CD1c-positive myeloid dendritic cell (primary cell): Measurements from ENCODE around the gene GAB2.
"Not testable (repeated sequence)": the region's sequence is repeated elsewhere in the genome, so short reads cannot be mapped to it uniquely, and the experiment has no call there.

Experiments
- DNase-seq: peaks from one replicate; pipeline ENCODE4 v3.0.0-alpha.2; 2016; ENCODE audit errors: extremely low spot score

The GAB2 gene

DNA sequence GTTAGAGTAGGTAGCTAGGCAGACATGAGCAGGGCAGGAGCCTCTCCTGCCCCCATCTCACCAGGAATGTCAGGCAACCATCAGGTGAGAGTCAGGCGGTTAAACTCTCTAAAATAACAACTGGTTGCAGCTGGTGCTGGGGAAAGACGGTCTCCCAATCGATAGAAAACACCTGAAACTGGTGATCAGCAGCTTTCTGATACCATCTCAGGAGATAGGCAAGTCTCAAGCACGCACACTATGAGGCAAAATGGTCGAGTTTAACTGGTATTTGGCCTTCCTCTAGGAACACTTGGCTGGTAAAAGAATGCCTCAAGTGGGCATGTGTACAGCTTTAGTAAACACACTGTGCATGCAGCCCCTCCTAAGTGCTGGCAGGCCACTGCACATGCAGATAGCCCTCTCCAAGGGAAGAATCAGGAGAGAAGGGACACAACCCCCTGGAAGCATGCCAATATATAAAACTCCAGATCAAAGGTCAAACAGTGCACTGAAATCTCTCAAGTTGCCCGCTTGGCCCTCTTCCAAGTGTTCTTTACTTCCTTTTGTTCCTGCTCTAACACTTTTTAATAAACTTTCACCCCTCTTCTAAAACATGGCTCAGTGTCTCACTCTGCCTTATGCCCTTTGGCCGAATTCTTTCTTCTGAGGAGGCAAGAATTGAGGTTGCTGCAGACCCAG is 140.2 kb downstream of the GAB2 start:
- peak; percentile 32 for DNase-seq

DNA sequence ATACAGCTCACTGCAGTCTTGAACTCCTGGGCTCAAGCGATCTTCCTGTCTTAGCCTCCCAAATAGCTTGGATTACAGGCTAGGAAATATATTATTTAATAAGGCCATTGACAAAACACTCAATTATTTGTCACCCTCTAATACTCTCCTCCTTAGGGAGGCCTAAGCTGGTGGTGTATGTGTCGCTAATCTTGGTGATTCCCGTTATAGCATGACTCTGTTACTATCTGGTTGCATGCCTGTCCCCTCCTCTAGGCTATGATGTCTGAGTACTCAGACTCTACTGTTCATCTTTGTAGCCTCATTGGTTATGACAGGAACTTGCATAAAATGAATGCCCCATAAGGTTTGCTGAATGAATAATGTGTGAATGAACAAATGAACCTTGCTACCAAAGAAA is 141.3 kb downstream of the GAB2 start:
- DNase-seq, result no peak

DNA sequence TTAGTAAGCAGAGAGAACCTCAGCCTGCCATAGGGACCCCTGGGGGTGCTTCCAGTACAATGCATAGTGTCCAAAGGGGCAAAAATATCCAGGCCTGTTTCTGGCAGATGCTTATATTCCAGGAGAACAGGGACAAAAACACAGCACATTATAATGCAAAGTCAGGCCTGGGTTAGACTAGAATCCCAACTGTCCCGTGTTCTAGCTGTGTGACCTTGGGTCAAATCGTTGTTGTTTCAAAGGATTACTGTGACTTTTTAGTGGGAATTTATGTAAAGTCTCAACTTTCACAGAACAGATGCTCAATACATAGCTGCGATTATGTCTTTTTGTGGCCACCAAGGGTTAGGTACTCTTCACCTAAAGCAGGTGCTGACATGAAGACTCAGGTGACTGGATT is 142.9 kb downstream of the GAB2 start:
- DNase-seq, result no peak

DNA sequence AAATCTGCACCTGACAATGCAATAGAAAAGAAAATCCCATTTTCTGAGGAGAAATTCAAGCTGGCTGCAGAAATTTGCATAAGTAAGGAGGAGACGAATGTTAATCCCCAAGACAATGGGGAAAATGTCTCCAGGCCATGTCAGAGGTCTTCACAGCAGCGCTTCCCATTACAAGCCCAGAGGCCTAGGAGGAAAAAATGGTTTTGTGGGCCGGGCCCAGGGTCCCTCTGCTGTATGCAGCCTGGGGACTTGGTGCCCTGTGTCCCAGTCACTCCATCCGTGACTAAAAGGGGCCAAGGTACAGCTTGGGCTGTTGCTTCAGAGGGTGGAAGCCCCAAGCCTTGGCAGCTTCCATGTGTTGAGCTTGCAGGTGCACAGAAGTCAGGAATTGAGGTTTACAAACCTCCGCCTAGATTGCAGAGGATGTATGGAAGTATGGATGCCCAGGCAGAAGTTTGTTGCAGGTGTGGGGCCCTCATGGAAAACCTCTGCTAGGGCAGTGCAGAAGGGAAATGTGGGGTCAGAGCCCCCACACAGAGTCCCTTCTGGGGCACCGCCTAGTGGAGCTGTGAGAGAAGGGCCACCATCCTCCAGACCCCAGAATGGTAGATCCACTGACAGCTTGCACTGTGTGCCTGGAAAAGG is 144.9 kb downstream of the GAB2 start:
- not testable (repeated sequence) for DNase-seq

DNA sequence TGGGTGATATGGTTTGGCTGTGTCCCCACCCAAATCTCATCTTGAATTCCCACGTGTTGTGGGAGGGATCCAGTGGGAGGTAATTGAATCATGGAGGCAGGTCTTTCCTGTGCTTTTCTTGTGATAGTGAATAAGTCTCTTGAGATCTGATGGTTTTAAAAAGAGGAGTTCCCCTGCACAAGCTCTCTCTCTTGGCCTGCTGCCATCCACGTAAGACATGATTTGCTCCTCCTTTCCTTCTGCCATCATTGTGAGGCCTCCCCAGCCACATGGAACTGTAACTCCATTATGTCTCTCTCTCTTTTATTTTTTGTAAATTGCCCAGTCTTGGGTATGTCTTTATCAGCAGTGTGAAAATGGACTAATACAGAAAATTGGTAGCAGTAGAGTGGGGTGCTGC is 145.8 kb downstream of the GAB2 start:
- not testable (repeated sequence) for DNase-seq

DNA sequence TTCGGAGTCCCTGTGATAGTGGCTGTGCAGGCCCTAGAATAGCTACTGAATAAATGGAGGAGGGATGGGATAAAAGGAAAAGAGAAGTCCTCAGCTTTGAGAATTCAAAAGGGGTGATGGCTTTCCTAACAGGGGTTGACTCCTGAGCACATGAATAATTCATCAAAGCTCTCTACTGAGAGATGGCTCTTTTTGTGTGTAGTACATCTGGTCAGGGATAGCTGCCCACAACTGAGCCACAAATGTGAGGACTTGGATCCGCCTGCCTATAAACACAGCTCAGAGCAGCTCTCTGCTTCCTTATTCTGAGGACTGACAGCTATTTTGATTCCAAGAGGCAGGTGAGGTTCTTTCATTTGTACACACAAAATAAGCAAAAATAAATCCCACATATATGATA is 146.6 kb downstream of the GAB2 start:
- no peak for DNase-seq

DNA sequence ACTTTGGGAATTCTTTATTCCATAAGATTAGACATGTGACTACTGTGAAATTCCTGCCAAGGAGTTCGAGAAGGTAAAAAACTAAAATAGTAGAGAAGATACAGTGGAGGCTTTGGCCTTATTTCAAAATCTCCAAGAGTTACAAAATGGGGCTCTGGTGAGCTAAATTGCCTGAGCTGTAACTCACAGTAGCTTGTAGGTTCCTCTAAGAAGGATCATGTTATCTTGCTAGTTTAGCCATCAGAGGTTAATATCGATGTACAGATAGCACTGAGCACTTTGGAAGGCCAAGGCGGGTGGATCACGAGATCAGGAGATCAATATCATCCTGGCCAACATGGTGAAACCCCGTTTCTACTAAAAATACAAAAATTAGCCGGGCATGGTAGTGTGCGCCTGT is 147.8 kb downstream of the GAB2 start:
- DNase-seq, result no peak

DNA sequence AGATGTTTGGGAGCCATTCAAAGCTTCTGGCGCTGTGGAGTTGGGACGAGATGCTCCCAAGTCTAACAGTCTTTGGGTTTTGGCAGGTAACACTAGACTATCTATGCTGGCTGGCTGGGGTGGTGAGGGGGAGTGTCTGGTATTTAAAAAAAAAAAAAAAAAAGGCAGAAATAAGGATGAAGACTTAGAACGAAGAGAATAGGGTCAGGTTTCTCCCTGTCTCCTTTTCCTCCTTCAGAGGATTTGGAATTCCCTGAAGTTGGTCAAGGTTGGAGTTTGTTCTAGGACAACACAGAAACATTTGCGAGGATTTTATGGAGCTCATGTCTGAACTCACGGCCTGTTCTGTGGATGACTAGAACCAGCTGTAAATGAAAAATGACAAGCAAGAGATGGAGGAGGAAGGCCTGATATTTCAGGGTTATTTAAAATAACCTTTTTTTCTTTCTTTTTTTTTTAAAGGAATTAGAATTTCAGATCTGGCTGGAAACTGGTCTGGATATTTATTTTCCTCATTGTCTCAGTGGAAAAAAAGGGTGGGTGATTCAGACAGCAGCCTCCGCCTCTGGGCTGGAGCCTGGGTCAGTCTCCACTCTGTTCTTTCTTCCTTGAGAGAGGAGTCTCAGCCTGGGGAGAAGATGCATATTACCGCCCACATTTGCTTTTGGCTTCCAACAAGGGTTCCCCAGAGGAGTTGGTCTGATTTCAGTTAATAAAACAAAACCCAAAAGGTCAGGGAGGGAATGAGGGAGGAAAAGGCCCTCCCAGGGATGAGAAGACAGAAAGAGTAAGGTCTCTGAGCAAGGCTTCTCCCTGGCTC is 148.8 kb downstream of the GAB2 start:
- no peak for DNase-seq

- DNase-seq, result no peak
Observed at GRCh38 chr11:78266451-78266850, 151.2 kb downstream of the GAB2 start.

GRCh38 chr11:78265326-78265725 is 152.3 kb downstream of the GAB2 start:
- DNase-seq, result no peak

- no peak for DNase-seq
Observed at GRCh38 chr11:78262691-78263090, 154.9 kb downstream of the GAB2 start.

DNA sequence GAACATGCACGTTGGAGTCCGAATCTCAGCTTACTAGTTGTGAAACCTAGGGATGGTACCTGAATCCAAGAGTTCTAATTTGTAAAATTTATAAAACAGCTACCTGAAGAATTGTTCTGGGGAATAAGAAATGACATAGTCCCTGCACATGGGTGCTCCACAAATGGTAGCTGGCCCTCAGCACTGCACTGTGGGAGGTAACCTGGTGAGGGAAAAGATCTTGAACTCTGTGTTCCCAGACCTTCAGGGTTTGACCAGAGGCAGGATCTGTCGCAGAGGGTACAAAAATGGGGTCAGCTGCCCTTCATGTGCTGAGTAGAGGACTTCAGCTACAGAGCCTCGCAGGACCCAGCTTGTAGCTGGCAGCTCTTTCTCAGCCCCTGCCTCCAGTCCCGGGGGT is 155.4 kb downstream of the GAB2 start:
- no peak for DNase-seq

DNA sequence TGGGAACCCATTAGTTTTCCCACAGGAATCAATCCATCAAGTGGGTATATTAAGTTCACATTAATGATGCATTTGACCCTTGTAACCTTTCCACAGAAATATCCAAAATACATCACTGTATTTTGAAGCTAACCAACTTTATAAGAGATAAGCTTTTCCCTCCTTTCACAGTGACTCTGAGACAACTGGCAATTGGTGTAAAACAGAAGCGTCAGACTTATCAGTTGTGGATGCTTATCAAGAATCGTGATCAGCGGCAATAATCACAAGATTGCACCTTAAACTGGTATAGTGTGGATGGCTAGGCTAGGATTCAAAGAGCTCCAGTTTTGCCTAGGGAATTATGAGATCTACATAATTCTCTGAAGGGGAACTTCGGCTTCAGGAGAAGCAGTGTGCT is 155.8 kb downstream of the GAB2 start:
- DNase-seq, result no peak

- no peak for DNase-seq
Observed at GRCh38 chr11:78261367-78261766, 156.3 kb downstream of the GAB2 start.

GRCh38 chr11:78259777-78260487 is 157.7 kb downstream of the GAB2 start:
- DNase-seq, result no peak

GRCh38 chr11:78257654-78258053 is 160.0 kb downstream of the GAB2 start:
- no peak for DNase-seq

DNA sequence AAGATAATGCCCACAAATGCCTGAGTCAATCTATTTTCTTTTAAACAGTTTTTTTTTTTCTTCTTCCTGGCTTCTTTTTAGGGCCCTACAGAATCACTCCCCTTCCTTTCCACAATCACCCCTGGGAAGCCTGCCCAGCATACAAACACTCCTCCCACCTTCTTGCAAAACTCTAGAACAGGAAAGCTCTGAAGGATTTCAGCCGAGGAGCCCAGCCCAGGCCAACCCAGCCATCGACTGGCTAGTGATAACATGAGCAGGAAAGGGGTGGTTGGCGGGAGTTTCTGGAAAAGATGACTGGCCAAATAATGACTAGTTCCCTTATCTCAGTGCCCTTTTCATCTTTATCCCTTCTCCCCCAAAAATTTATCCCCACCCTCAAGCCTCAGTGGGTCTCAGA is 160.7 kb downstream of the GAB2 start:
- no peak for DNase-seq

DNA sequence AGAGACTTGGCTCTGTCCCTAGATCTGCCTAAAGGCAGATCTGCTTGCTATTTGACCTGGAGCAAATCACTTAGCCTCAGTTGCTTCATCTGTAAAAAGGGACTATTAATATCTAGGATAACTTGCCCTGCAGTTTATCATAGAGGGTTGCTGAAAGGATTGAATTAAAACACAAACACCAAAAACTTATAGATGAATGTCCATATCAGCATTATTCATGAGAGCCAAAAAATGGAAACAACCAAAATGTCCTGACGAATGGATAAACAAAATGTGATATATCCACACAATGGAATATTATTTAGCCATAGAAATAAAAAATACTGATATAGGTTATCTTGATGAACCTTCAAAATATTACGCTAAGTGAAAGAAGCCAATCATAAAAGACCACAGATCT is 161.7 kb downstream of the GAB2 start:
- no peak for DNase-seq

DNA sequence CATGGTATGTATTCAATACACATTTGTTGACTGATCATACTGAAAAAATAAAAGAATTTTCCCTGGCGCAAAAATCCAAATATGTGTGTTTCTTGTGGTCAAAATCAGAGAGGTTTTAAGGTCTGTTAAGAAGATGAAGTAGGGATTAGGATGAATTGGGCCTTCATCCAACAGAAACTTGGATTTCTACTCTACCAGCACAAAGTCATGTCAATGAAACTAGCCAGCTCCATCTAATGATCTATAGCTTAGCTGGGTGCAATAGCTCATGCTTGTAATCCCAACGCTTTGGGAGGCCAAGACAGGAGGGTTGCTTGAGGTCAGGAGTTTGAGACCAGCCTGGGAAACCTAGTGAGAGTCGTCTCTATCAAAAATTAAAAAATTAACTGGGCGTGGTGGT is 163.4 kb downstream of the GAB2 start:
- DNase-seq, result no peak

DNA sequence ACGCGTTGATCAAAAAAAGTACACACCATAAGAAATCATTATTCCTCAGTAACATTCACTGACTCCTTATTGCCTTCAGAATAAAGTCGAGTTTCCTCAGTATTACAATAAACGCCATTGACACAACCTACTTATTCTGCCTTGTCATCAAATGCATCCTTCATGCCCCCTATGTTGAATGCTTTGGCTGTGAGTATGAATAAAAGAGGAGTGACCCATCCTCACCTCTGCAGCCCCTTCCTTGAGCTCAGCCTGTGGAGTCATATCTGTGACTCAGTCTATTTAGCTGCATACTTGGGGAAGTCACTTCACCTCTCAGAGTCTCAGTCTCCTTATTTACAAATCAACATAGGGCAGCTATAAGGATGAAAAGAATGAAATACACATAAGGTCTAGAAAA is 163.8 kb downstream of the GAB2 start:
- DNase-seq, result no peak

DNA sequence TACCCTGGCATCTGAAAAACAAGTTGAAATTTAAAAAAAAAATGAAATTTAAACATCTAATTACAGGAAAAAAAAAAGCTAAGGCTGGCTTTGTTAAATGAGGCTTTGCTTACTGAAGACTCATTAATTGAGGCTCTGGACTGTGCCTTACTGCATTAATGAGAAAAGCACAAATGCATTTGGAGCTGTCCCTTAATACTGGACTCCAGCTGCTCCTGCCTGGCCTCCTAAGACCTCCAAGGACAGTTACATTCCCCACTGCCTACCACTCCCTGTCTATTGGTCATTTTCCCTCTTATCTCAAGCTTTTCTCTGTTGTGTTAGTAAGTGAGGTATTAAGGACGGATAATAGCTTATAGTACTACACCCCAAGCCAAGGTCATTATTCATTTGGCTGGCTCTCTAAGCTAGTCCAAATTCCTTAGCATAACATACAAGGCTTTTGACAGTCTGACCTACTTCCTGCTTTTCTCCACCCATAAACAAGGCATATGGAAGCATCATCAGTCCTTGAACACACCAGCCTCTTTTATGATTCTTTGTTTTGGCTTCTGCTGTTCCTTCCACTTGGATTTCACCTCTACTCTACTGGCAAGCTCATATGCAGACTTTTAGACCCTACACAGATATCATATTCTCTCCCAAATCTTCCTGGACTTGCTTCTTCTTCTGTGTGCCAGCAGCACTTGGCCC is 166.4 kb downstream of the GAB2 start:
- no peak for DNase-seq

- DNase-seq, result no peak
Observed at GRCh38 chr11:78250099-78250498, 167.5 kb downstream of the GAB2 start.
